ENCODE measurements around the gene EPS8L1.

EPS8L1 gene

GRCh38 chr19:55044286-55044685 lies 31.4 kb upstream of the EPS8L1 start:
- no peak overlapping the region for H3K4me3 ChIP-seq
- H3K27ac ChIP-seq = no peak overlapping the region
- DNase-seq (ENCODE audit: low spot score) = no peak
- TF ChIP-seq CTCF (IDR thresholded peaks at IDR 0.05) = no peak

DNA sequence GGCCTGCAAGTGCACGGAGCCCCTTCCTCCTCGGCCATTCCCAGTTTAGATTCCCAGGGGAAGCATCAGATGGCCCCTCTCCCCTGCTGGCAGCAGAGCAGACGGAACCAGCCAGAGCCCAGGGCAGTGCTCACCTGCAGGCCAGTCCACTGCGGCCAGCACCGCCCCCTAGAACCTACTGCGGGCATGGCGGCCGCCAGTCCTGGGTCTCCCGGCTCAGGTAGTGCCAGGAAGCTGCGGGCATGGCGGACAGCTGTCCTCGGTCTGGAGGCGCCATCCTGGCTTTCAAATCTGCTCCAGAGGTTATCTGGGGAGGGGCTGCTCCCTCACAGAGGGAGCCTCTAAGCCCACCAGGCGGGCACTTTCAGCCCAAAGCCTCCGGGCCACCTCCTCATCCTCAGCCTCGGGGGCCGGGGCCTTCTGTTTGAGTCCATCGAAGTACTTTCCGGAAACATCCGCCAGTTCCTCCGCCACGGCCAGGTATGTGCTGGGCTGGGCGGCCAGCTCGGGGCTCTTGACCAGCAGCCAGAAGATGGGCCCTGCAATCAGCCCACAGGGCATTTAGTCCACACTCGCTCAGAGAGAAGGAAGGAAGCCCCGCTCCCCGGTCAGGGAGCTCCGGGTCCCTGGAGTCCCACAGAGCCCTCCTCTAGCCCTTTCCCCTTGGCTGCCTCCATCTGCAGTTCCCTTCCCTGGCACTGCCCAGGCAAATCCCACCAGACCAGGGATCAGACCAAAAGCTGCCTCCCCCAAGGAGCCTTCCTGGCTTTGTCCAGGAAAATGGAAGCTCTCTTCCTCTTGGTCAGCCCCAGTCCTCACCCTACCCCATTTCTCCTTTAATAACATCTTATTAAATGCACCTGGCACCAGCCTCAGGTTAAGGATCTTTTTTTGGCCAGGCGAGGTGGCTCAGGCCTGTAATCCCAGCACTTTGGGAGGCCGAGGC lies 30.6 kb upstream of the EPS8L1 start:
- DNase-seq (ENCODE audit: low spot score) = no peak
- no peak overlapping the region for H3K27ac ChIP-seq
- H3K4me3 ChIP-seq = no peak overlapping the region
- TF ChIP-seq CTCF (IDR thresholded peaks at IDR 0.05) = no peak

DNA sequence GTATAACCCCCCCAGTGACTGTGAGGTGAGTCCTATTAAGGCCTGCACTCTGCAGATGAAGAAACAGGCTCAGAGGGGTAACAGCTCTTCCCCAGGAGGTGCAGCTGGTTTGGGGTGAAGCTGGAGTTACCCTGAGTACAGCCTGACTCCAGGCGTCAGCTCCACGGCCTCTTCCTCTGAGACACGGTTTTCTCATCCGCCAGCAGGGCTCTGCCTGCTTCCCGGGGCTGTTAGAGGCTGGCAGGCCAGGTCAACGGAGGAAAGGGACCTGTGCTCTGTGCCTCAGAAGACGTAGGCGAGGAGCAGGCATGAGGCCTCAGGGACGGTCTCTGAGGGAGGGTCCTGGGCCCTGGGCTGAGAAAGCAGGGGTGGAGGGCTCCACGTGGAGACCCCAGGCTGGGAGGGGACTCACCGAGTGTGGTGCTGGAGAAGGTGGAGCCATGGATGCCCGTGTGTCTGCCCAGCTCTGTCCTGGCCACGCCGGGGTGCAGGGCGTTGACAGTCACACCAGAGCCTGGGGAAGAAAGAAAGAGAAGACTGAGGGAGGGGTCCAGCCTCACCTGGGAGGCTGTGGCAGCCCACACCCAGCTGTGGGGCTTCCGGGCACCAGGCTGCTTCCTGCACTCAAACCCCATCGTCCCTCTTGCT lies 28.6 kb upstream of the EPS8L1 start:
- H3K27ac ChIP-seq = no peak overlapping the region
- DNase-seq (ENCODE audit: low spot score) = no peak
- H3K4me3 ChIP-seq = no peak overlapping the region
- TF ChIP-seq CTCF (IDR thresholded peaks at IDR 0.05) = no peak

DNA sequence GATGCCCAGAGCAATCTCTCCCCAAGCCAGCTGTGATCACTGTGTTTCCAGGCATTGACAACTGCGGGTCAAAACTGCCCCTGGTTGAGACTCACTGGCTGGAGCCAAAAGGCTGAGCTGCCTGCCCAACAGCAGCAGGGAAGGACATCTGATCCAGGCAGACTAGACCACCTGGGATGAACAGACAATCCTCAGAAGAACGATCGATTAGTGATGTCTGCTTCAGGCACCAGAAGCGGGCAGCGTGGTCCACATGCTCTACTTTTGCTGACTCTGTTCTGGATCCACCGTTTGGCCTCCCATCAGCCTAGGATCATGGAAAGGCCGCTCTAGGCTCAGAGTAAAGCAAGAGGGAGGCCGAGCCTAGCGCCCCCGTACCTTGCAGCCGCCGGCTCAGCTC lies 27.7 kb upstream of the EPS8L1 start:
- TF ChIP-seq CTCF (IDR thresholded peaks at IDR 0.05) = no peak
- no peak for DNase-seq (ENCODE audit: low spot score)
- Histone ChIP-seq H3K4me3 (no peak overlapping the region), H3K27ac (no peak overlapping the region)

GRCh38 chr19:55048446-55048845 lies 27.2 kb upstream of the EPS8L1 start:
- no peak overlapping the region for H3K4me3 ChIP-seq
- TF ChIP-seq CTCF (IDR thresholded peaks at IDR 0.05) = no peak
- no peak overlapping the region for H3K27ac ChIP-seq
- no peak for DNase-seq (ENCODE audit: low spot score)

GRCh38 chr19:55050749-55051532 lies 24.7 kb upstream of the EPS8L1 start:
- no peak for DNase-seq (ENCODE audit: low spot score)
- no peak overlapping the region for H3K4me3 ChIP-seq
- no peak overlapping the region for H3K27ac ChIP-seq
- TF ChIP-seq CTCF (IDR thresholded peaks at IDR 0.05) = no peak

Data from coronary artery (tissue), 2 donors.